ENCODE results near the gene DLG2.

DLG2 gene

DNA sequence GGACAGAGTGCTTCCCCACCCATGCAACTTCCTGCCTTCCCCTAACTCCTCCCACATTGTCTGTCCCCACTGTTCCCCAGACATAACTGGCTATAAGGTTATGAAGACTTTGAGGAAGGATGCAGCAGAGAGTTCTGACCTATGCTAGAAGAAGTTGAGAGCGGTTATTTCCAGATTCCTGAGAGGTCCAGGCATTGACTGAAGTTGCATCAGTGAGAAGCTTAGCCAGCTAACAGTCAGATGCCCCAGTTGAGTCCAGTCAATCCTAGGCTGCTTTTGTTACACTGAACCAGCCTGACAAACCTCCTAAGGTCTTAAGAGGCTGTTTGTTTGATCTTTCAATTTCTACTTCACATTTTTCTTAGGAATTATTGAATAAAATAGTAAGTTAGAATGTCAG, 1403.1 kb downstream of the DLG2 start:
- no peak for DNase-seq (ENCODE audit: low read depth in 3 of 3)

DNA sequence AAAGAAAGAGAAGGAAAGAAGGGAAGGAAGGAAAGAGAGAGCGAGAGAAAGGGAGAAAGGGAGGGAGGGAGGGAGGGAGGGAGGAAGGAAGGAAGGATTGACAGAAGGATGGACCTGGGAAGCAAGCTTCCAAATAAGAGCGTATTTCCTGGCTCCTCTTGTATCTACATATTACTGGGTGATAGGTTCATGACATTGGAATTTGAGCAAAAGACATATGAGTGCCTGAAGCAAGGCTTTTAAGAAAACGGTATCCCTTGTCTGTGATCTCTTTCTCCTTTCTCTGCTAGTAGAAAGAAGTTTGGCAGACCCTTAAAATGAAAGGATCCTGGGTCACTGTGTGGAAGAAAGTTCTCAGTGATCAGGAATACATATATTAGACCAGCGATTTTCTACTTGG, 1408.8 kb downstream of the DLG2 start:
- DNase-seq (ENCODE audit: low read depth in 3 of 3): no peak

DNA sequence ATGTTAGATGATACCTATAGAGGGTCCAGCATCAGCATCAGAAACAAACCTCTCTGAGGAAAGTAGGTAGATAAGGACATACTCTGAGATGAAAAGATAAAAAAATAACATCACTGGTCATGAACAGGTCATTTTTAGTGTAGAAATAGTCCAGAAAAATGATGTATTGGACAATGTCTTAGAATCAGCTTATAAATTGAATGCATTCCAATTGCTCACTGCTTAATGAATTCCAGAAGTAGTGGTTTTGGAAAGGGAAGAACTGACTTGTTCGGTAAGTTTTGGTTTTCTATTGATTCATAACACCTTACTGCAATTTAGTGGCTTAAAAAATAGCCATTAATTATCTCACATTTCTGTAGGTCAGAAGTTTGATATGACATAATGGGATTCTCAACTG, 1411.5 kb downstream of the DLG2 start:
- no peak for DNase-seq (ENCODE audit: low read depth in 3 of 3)

DNA sequence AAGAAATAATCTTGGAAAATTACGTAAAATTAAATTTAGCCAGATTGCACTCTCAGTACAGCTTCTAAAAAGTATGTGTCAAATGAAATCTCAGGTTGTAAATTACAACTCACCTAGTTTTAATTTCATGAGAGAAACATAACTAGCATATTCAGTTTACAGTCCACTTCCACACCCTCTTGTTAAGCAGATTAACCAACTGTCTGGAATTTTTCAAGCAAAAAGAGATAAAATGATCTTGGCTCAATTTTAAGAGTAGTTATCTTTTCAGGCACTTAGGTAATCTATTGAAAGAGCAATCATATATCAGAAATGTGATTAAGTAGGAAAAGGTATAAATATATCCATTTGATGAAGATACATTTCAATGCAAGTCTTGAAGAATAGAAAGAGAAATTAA, 1412.6 kb downstream of the DLG2 start:
- DNase-seq (ENCODE audit: low read depth in 3 of 3): no peak

DNA sequence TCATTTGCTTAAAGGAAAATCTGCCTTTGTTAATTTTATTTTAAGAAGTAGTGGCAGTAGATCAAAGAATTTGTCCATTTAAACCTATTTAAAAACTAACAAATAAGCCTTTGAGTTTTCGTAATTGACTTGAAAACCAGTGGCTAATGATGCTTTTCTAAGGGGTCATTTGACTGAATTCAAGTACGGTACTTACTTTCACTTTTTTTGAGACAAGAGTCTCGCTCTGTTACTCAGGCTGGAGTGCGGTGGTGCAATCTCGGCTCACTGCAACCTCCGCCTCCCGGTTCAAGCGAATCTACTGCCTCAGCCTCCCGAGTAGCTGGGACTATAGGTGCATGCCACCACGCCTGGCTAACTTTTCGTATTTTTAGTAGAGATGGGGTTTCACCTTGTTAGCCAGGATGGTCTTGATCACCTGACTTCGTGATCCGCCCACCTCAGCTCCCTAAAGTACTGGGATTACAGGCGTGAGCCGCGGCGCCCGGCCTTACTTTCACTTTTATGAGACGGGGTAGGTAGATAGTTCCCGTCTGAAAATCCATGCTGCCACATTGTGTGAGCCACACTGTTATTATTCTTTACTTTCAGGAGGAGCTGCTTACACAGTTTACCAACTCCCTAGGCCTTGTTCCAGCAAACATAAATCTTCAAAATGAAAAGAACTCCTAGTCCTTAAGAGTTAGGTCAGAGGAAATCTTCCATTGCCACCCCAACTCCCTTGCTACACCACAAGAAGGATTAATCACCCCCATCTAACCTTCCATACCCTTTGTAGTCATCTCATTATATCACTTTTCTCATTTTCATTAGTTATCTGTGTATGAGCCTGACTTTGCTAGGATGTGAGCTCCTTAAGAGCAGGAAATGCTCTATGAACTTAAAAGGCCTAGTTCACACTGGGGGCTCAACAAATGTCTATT, 1414.4 kb downstream of the DLG2 start:
- DNase-seq (ENCODE audit: low read depth in 3 of 3): no peak

DNA sequence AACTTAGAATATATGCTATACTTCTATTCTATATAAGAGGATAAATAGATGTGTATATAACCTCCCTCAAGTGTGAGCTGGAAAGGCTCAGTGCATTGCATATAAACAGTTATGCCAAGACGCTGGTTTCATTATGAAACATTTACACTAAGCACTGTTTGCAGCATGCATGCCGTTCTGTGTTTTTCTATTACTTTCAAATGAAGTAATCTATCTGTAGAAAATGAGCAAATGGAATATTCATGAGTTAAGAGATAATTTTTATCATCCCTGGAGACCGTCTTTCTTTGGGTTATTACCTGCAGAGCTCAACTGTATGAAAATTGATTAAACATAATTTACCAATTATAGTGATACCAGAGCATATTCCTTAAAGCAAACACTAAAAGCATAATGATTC, 1415.2 kb downstream of the DLG2 start:
- DNase-seq (ENCODE audit: low read depth in 3 of 3): no peak

DNA sequence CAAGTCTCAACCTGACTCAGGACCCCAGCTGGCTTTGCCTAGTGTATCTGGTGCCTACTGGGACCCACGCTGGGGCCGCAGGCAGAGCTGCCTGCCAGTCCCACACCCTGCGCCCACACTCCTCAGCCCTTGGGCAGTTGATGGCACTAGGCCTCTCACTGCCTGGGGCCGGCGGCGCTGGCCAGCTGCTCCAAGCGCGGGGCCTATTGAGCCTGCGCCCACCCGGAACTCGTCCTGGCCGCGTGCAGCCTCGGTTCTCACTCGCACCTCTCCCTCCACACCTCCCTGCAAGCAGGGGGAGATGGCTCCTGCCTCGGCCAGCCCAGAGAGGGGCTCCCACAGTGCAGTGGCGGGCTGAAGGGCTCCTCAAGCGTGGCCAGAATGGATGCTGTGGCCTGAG, 1432.4 kb downstream of the DLG2 start:
- DNase-seq (ENCODE audit: low read depth in 3 of 3): no peak

DNA sequence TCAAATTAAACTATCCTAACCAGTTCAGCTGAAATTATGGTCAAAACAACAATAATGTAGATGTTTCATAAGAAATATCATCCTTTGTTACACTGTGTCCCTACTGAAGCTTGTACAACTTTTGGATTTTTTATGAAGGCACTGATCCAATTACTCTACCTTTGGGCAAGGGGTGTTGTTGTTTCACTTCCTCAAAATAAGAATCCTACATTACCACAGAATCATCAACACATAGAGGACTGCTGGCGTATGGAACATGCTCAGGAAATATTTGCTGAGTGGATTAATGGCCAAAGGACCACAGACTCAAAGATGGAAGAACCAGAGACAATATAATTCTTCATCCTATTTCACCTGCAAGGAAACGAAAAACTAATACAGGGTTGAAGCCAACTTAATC, 1433.4 kb downstream of the DLG2 start:
- no peak for DNase-seq (ENCODE audit: low read depth in 3 of 3)

DNA sequence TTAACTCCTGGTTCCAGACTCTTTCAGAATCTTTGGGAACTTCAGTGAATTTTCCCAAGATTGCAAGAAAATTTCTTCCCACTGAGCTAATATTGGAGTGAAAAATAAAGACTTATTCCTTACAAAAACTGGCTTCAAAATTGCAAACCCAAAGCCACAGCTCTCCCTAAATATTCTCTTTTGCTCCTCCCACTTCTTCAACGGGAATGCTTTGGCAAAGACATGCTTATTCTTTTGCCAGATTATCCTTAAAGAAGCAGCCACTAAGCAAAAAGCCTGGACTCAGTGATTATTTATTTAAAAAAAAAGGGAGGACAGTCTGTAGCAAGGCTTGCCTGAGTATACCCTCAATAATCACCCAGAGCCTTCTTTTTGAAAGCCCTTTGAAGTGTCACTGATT, 1438.6 kb downstream of the DLG2 start:
- no peak for DNase-seq (ENCODE audit: low read depth in 3 of 3)

DNA sequence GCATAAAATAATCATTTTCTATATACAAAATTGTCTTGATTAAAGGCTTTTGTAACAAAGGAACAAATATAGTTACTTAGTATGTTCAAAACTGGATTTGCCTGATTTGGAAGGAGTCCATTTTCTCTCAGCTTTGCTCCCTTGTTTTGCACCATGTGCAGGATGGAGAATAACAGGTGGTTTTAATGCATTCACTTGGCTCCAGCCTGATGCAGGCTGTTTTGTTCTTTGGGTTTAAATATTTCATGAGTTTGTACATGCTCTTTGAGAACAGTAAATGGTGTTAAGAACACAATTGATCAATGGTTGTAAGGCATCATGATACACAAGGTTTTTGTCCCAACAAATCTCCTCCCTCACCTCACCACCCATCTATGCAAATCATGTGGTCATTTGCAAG, 1454.1 kb downstream of the DLG2 start:
- DNase-seq (ENCODE audit: low read depth in 3 of 3): no peak

DNA sequence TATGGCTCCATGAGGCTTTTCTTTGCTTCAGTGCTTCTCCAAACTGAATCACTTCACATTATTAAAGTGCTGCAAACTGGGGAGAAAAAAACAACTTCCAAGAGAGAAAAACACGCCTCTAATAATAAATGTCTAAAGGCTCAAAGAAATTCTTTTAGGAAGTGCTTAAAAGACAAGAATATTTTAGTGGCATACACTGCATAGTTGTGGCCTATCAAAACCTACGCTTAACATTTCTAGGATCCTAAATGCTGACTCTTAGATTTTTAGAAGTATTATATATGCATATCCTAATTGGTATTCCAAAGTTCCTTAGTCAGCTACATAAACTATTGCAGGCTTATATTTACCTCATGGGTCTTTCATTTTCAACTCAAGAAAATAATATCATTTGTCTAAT, 1462.0 kb downstream of the DLG2 start:
- DNase-seq (ENCODE audit: low read depth in 3 of 3): no peak

DNA sequence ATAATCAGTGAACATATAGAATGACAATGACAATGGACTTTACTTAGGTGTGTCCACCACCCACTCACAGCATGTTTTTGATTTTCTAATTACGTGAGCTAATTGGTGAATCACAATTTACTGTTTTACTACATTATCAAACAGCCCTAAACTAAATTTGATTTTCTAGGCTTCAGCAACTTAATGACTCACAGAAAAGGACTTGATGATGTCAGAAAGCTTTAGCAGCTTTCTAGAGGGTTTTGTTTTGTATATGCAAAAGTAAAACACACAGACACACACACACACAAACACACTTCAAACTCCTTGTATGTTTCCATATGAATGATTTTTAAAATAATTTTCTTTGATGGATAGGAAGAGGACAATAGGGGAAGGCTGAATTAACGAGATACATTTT, 1462.4 kb downstream of the DLG2 start:
- DNase-seq (ENCODE audit: low read depth in 3 of 3): no peak

DNA sequence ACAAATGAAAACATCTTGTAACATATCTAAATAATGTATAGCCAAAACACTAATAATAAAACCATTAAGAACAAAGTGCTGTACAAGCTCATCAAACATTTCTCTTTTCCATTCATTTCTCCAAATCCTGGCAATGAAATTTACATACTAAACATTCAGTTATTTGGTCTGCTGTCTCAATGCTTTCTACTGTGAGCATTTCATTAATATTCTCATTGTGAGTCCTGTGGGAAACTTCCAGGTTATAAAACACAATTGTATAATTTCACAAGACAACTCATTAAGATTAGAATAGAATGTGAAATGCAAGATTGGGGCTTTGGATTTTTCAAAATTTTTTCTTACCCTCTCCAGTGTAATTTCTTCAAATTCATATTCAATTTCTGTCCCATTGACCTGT, 1464.0 kb downstream of the DLG2 start:
- no peak for DNase-seq (ENCODE audit: low read depth in 3 of 3)

DNA sequence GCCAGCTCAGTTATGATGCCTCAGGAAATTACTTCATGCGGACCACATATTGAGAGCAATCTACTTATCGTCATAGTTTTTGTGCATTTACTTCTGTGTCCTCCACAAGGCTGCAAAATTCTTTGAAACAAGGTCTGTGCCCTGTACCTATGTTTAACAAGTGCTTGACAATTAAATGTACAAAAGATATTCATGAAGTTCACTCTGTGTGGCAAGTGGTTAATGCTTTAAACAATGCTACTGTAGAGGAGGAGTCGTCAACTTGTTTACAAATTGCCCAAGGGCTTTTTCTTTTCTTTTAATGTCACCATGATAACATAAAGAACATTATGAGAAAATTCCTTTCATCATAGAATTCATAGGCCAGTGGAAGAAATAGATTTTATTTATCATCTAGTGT, 1469.5 kb downstream of the DLG2 start:
- no peak for DNase-seq (ENCODE audit: low read depth in 3 of 3)

DNA sequence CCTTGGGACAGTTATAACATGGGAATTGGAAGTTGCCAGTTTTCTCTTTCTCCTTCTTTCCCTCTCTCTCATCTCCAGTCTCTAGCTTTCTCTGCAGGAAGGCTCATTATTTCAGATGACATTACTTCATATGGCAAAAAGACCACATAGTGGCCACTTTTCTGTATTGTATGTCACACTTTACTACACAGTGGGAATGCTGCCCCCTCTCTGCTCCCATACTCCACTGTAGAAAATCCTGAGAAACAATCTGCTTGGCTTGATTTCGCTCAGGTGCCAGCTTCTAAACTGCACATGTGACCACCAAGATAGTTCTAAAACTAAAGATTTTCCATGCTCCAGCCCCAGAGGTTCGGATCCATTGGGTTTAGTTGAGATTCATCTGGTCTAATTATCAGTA, 1480.3 kb downstream of the DLG2 start:
- DNase-seq (ENCODE audit: low read depth in 3 of 3): no peak

DNA sequence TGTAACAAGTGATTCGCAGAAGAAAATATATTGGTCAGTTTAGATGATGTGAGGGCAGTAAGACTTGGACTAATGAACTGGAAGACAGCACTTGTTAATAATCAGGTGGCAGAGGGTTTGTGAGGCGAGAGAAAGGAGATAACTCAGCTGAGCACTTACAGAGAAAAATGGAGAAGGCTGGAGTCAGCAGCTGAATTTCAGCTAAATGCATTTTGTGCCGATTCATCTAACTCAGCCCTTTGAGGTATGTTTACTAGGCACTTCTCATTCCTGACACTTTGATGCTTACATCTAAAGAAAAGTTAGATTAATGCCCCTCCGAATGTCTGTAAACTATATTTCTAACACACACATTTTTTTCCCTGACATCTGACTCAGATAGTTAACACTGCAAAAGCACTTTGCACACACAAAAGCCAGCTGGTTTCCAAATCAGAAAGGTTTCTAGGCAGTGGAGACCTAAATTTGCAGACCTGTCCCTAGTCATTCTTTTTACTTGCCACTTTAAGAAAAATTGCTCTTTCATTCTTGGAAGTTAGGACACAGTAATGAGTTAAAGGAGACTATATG, 1481.4 kb downstream of the DLG2 start:
- no peak for DNase-seq (ENCODE audit: low read depth in 3 of 3)

DNA sequence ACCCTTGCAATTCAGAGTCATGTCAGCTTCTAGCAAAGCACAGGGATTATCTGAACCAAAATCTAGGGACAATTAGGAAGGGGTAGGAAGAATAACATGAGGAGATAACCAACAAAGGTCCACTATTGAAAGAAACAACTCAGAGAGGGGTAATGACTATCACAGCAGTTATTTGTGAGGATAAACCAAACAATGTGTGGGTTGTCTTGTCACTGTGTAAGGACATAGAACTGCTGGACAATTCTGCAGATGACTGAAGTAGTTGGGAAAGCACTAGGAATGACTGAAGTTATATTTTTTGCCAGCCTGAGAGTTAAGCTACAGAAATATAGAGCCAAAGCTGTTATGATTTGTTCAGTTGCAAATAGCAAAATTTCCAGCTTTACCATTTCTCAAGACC, 1482.6 kb downstream of the DLG2 start:
- DNase-seq (ENCODE audit: low read depth in 3 of 3): no peak

DNA sequence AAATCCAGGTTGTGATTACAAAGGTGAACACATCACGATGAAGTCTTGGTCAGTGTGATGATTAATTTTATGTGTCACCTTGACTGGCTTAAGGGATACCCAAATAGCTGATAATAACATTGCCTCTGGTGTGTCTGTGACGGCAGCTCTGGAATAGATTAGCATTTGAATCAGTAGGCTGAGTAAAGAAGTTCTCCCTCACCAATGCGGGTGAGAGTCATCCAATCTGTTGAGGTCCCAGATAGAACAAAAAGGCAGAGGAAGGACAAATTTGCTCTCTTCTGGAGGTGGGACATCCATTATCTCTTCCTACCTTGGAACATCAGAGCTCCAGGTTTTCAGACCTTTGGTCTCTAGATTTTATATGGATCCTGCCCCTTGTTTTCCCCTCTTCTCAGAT, 1484.7 kb downstream of the DLG2 start:
- DNase-seq (ENCODE audit: low read depth in 3 of 3): no peak

DNA sequence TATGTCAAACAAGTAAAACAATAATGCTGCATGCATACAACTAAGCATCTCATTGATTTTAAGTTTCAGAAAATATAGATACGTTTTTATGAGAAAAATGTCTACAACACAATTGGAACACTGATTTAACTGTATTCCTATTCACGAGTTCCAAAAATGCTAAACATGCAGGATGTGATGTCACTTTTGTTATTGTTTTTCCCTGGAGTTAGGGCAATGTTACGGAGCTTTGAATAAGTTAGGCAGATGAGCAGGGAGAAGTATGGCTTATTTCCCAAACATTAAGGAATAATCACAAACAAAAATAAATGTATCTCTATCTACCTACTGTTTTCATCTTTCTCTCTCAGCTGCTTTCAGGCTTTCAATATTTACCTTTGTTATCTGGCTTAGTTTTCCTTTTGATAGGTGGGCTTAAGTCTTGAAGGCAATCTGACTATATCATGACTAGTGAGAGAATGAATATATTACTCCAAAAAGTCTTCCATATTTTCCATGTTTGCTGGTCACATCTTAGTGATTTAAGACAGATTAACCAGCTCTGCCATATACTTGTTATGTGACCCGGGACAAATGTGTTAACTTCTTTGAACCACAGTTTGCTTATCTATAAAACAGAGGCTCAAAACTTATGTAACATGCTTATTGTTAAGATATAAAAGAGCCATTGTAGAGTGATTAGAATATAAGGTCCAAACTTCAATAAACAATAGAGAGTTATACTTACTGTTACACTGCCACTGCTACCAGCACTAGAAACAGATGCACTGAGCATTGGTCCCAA, 1486.6 kb downstream of the DLG2 start:
- DNase-seq (ENCODE audit: low read depth in 3 of 3): no peak

DNA sequence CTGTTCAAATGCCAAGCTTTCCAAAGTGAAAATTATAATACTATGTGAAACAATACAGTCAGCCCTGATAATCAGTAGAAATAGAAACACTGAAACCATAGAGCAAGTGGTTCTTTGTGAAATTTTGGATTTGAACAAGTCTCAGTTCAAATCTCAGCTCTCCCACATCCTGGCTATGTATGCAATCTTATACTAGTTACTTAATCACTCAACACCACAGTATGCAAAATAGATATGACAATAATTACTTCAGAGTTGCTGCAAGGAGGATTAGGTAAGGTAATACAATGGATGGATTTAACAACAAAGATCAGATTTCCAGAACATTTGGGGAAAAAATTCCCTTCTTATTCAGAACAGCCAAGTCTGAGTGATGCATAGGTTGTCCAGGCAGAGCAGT, 1489.2 kb downstream of the DLG2 start:
- DNase-seq (ENCODE audit: low read depth in 3 of 3): no peak

DNA sequence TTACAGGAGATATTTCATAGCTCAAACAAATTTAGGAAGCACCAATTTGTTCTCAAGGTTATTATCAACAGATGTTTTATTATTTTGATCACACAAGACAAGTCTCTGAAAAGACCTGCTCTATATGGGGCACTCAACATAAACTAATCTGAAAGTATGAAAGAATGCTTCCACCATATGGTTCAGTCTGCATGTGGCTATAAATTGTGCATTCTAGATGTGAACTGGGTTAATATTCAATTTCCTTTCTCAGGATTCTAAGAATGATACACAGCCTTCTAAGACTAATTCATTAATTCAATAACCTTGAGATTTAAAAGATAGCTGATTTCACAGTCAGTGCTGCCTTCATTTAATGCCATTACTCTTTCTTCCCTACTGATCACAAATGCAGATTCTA, 1489.6 kb downstream of the DLG2 start:
- no peak for DNase-seq (ENCODE audit: low read depth in 3 of 3)

DNA sequence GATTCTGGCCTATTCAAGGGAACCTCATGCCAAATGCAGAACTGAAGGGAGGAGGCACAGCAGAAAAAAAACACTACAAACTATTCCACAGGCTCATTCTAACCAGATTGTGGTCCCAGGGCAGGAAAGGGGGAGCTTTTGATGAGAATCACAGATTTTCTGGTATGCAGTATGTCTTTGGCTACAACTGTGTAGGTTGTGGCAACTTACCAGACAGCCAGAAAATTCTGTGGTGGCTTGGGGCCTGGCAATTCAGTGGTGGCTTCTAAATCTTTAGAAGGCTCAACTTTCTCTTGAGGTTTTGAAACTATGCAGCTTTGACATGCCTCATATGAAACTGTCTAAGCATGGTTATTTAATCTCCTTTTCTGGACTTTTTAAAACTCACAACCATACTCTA, 1490.2 kb downstream of the DLG2 start:
- DNase-seq (ENCODE audit: low read depth in 3 of 3): no peak
